Heart left ventricle (tissue), 13 donors: Measurements from ENCODE around the gene ZNF366.

Experiments
- CTCF ChIP-seq, 12 donors: fragments of 200-600 bp; sonication (generic) in 4 of 12; IDR thresholded peaks; one replicate each; pipeline versions ENCODE4 v1.5.0 to v1.8.0; 2018 to 2022; ENCODE audit warnings: antibody characterized with exemption in 12 of 12, mild to moderate bottlenecking in 5 of 12
- POLR2A ChIP-seq, 2 donors: fragments of 450-650 bp; IDR thresholded peaks; one replicate each; pipeline ENCODE4 v1.6.1; 2017; ENCODE audit warnings: antibody characterized with exemption in 2 of 2, mild to moderate bottlenecking in 2 of 2, moderate library complexity in 2 of 2
- donor health status: ischemic (EF 13 %, LVEDD 7.1; RV severe dilation, severe dysfunction).
- donor health status: DM: no; HTN: yes; CAD: no.
- donor health status: DM: no; HTN: no; CAD: no.
- donor health status: ischemic (EF 25% LVEDD 6.9; RV normal size, moderate dysfunction).
- donor health status: ischemic (EF 25% LVEDD 5.7; RV mildly dilated, moderate dysfunction).
- donor health status: ischemic (EF 35%, LVEDD 5.7; RV mildly dilated, moderate dysfunction).
- donor health status: nonischemic (EF 11% LVEDD 7.7; RV severe dilation, severe dysfunction).
- donor health status: DM: yes; HTN: yes; CAD: no.
- donor health status: PGD.
- donor health status: ischemic (EF 29% LVEDD 5.4; RV normal size, mild dysfunction).
- donor health status: nonischemic (EF 23%, LVEDD 6.1; RV moderate dilation, normal function).

GRCh38 chr5:72507231-72507906 is at the start of gene ZNF366:
- TF ChIP-seq CTCF (IDR thresholded peaks at IDR 0.05) (no peak), POLR2A (IDR thresholded peaks at IDR 0.05) (peak in 1 of 2 donors; percentile 33)
